ENCODE measurements around the gene TCIRG1.

Gene TCIRG1

DNA sequence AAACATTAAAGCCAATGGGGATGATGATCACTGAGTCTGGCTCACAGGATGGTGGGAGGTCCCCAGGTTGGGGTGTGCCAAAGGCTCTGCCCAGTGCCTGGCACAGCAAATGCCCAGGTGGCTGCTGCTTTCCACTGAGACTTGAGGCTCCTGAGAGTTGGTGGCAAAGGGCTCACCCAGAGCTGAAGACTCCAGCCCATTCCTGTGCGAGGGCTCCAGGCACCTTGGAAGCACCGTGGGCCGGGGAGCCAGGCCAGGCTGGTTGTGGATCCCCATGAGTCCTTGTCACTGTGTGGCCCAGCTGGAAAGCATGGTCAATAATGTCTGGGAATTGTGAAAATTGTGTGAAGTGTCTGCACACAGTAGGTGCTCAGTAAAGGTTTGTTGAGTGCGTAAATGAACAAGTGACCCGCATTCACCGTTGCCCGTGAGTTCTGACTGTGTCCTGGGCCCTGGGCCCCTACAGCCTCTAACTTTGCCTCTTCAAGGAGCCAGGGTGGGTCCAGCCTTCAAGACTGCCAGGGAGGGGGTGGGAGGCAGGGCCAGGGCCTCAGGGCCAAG is 32.1 kb upstream of the TCIRG1 start:
- DNase-seq (ENCODE audit: low spot score) = no peak

DNA sequence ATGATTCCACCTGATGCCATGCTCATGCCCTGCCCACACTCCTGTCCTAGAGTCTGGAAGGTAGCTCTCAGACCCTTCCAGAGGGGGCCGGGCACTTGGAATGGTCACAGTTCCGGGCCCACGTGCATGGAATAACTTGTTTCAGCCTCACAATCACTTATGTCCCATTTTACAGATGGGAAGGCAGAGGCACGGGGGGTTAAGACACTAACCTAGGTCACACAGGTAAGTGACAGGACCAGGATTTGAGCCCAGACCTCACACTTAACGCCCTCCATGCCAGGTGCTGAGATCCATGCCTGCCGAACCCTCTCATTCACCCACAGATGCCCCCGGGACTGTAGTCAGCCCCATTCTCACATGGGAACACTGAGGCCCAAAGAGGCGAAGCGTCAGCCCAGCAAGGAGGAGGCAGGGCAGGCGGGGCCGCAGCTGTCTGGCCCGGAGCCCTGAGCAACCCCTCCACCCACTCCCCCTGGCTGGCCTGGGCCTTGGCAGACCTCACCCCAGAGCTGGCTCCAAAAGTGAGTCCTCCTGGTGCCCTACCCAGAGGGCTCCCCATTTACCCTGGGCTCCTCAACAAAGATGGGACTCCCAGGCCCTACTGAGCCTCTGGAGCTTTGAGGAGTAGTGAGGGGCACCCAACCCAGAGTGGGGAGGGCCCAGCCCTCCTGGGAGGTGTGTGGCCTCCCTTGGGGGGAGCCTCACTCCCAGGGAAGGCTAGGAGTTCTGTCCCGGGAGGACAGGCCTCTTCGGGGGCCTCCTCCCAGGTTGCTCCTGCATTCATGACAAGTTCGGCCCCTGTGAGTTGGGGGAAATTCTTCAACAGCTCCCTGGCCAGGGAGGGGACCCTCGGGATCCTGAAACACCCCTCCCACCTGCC is 31.1 kb upstream of the TCIRG1 start:
- no peak for DNase-seq (ENCODE audit: low spot score)

- no peak for DNase-seq (ENCODE audit: low spot score)
These were observed 30.2 kb upstream of the TCIRG1 start for GRCh38 chr11:68008381-68009337.

GRCh38 chr11:68009391-68010089 is 29.3 kb upstream of the TCIRG1 start:
- DNase-seq (ENCODE audit: low spot score) = no peak

GRCh38 chr11:68010090-68011041 is 28.5 kb upstream of the TCIRG1 start, which contains the start of gene ALDH3B1:
TSS of gene ALDH3B1 (plus strand) at chr11:68010327. CDS start at chr11:68015298, 4,971 bp downstream.
- DNase-seq (ENCODE audit: low spot score) = no peak

DNA sequence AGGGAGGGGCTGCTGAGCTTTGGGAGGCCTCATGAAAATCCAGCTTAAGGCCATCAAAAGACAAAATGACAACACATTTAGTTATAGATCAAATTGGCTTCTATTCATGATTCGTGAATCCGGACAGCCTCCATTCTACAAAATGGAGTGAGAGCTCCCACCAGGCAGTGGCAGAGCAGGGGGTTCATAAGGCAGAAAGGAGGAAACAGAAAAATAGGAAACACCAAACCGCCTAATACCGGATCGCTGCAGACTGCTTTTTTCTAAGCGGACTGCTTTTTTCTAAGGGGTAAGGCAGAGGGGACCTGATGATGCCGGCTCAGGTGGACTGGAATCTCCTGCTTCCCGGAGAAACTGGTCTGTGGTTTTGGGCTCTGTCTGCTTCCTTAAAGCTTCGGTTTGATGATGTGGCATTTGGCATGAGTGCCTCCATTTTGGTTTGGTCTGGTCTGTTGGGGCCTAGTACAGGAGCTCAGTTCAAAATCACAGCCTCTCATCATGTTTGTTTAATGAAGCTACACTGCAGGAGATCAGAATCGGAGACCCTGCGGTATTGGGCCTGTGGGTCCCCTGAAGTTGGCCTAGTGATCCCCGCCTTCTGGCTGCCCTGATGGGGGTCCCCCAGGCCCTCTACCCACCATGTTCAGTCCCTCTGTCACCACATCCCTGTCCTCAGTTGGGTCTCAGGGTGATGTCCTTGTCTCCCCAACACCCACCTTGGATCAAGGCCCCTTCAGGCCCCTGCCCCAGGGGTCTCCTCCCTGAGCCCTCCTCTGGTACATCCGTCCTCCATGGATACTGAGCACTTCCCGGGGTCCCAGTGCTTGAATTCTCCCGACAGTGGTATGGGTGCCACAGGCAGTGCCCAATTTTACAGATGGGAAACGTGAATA is 27.5 kb upstream of the TCIRG1 start:
- no peak for DNase-seq (ENCODE audit: low spot score)

DNA sequence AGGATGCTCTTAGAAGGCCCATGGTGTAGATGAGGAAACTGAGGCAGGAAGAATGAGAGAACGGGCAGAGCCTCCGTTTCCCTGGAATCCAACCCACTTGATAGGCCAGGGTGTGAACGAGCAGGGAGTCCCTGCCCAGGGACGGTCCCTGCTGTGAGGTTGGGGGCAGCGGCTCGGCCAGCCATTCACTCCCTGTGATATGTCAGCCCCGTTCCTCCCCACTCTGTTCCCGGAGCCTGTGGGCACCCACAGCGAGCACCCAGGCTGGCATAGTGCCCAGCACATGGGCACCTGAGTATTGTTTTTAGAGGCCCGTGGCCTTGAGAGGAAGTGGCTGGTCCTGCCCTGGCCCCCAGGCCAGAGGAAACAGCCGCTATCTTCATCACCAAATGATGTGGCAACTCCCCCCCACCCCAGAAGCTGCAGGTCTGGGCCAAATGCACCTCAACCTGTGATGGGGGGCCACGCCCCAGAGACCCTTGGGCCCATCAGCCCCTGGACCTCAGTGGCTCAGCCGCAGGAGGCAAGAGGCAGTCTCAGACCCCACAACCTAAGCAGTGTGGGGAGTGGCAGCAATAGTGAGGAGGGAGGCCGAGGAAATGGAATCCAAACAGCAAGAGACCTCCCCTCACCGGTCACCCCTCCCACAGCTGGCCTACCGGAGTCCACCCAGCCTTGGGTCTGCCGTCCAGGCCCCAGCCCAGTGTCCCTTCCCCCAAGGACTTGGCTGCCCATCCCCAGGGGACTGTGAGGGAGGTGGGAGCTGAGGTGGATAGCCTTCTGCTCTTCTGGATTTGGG is 26.6 kb upstream of the TCIRG1 start:
- no peak for DNase-seq (ENCODE audit: low spot score)

DNA sequence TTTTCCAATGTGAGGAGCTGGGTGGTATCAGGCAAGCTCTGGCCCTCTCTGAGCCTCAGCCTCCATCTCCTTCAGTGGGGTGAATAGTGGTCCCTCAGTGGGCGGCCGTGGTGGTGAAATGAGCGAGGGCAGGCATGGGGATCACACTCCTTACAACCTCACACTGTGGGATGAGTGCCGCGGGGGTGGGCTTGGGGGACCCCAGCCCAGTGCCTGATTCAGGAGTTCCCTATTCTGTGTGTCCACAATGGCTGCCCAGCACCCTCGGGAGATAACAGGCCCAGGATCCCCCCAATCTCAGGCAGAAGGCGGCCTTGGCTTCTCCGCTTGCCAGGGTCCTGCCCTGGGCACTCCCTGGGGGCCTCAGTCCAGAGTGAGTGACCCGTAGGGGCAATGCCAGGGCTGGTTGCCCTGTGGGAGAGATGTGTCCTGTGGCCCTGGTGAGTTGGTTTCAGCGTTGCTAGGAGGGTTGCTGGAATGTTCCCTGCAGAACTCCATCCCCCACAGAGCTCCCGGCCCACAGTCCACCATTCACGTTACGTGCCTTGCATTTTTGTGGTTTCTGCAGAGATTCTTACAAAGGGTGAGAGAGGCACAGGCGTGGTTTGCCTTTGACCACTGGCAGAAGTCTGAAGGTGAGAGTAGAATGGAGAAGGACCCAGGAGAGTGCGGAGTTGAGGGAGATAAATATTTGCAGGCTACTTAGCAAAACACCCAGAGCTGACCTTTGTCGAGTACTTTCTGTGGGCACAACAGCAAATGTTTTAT is 25.8 kb upstream of the TCIRG1 start:
- DNase-seq (ENCODE audit: low spot score) = no peak

- no peak for DNase-seq (ENCODE audit: low spot score)
These were observed 25.1 kb upstream of the TCIRG1 start for GRCh38 chr11:68013611-68014156.

DNA sequence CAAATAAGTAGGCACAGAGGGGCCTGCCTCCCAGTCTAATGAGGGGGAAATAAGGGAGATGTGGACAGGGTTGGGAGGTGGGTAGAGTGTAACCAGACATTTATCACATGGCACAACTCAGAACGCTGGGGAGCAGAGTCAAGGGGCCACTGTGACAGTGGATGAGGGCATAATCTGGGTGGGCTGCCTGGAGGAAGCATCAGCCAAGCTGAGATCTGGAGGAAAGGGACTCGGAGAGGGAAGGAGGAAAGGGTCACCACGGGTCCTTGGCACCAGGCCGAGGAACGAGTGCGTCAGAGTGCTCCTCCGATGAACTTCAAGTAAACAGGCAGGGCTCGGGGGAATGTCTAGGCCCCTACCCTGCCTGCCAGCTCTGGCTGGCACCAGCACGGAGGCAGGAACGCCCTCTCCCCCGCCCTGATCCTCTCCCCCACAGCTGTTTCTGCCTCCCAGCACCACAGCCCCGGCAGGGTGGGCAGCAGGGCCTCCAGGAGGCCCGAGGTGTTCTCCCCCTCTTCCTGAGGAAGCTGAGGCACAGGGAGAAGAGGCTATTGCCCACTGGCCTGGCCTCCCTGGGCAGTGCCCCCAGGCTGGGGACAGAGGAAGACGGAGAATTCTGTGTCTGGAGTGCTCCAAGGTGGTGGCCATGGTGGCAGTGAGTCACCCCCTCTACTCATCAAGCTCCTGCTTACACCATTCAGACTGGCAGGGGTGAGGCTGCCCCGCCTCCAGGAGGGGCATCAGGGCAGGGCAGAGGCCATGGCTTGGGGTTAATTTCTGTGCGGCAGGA is 24.5 kb upstream of the TCIRG1 start:
- peak; percentile 56 for DNase-seq (ENCODE audit: low spot score)

DNA sequence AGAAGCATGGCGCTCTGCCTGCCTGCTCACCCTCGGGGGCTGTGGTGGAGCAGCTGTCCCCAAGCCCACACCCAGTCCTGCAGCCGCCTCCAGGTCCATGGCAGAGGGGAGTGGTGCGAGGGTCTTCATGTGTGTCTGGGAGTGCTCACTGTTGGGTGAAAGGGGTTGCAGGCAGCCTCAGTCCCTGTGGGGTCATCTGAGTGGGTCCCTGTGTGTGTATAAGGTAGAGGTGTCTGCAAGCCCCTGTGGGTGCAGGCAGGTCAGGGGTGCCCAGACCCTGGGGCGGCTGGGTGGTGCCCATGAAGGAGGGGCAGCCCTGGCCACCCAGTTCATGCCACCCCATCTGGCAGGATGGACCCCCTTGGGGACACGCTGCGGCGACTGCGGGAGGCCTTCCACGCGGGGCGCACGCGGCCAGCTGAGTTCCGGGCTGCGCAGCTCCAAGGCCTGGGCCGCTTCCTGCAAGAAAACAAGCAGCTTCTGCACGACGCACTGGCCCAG is 23.8 kb upstream of the TCIRG1 start:
- DNase-seq (ENCODE audit: low spot score) = no peak

DNA sequence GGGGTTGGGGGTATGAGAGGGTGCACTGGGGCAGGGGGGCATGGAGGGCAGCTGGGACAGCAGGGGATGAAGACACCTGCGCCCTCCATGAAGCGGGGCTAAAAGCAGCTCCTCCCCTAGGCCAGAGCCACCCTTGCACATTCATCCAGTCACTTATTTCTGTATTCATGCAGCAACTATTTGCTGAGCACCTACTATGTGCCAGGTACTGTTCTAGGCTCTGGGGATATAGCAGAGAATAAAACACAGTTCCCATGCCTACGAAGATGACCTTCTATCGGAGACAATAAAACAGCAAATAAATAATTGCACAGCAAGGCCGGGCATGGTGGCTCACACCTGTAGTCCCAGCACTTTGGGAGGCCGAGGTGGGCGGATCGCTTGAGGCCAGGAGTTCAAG is 23.4 kb upstream of the TCIRG1 start:
- no peak for DNase-seq (ENCODE audit: low spot score)

- no peak for DNase-seq (ENCODE audit: low spot score)
These were observed 22.5 kb upstream of the TCIRG1 start for GRCh38 chr11:68016161-68016903.

DNA sequence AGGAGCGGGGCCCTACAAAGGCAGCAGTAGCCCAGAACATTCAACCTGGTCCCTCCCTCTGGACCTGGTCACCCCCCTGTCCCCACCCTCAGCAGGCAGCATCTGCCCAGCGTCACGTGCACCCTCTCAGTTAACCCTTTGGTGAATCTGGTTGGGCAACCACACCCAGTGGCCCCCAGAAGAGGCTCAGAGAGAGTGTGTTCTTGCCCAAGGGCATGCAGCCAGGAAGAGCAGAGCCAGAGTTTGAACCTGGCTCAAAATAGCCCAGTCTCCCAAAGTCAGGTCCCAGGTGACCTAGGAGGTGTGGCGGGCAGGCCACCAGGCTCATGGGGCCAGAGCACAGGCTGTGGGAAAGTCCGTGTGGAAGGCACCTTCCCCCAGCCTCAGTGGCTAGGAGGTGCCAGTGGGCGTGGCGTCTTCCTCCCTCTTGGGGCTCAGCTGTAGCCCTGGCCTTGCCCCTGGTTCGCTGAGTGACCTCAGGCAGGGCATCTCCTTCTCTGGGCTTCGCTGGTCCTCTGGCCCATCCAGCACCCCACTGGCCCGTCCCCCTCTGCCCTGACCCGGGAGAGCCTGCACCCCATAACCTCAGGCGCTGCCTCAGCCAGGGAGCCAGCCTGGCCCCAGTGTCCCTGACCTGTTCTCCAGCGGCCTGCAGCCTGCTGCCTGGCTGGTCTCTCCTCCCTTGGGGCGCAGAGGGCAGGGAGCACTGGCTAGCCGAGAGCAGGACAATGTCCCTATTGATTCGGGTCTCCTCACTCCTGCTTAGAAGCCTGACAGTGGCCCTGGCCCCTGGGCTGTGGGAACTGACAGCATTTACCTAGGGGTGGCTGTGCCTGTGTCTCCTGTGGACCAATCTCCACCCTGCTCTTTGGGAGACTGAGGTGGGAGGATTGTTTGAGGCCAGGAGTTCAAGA is 21.7 kb upstream of the TCIRG1 start:
- no peak for DNase-seq (ENCODE audit: low spot score)

Data from kidney capillary endothelial cell (primary cell).